Activated CD4-positive, alpha-beta T cell treated with anti-CD3 and anti-CD28 coated beads, Interleukin-2, amount 50 U/mL, for 1 hour (primary cell): Measurements from ENCODE around the gene GDA.
"Not testable (repeated sequence)": the region's sequence is repeated elsewhere in the genome, so short reads cannot be mapped to it uniquely, and the experiment has no call there.

ENCODE experiments used
- DNase-seq: peaks from one replicate; pipeline ENCODE4 v3.0.0-alpha.2; 2020

GDA gene

DNA sequence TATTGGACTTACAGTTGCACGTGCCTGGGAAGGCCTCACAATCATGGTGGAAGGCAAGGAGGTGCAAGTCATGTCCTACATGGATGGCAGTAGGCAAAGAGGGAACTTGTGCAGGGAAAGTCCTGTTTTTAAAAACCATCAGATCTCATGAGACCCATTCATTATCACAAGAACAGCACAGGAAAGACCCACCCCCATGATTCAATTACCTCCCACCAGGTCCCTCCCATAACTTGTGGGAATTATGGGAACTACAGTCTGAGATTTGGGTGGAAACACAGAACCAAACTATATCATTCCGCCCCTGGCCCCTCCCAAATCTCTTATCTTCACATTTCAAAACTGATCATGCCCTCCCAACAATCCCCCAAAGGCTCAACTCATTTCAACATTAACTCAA lies 140.2 kb downstream of the GDA start:
- no peak for DNase-seq

DNA sequence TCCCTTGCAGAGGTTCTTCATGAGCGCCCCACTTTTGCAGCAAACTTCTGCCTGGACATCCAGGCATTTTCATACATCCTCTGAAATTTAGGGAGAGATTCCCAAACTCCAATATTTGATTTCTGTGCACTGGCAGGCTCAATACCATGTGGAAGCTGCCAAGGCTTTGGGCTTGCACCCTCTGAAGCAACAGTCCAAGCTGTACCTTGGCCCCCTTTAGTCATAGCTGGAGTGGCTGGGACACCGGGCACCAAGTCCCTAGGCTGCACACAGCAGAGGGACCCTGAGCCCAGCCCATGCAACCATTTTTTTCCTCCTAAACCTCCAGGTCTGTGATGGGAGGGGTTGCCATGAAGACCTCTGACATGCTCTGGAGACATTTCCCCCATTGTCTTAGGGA lies 141.1 kb downstream of the GDA start:
- no peak for DNase-seq

DNA sequence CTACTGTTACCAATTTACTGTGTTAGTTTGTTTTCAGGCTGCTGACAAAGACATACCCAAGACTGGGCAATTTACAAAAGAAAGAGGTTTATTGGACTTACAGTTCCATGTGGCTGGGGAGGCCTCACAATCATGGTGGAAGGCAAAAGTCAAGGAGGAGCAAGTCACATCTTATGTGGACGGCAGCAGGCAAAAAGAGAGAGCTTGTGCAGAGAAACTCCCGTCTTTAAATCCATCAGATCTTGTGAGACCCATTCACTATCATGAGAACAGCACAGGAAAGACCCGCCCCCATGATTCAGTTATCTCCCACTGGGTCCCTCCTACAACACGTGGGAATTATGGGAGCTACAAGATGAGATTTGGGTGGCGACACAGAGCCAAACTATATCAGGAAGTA lies 142.3 kb downstream of the GDA start:
- DNase-seq = not testable (repeated sequence)

DNA sequence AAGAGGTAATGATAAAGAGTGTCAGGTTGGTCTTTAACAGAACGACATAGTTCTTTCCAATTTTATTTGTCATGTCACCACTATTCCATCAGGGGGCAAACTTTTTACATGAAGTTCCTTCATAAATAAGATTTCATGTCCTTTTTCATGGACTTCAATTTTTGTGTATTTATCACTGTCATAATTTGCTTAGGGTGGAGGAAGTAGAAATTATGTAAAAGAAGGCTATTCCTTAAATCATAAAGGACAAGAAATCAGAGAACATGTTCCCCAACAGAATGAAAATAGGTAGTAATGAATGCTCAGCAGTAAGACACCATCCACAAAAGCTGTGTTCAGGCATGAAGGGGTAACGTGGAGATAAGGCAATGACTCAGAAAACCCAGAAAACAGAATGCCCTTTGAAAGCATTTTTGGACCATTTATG lies 143.0 kb downstream of the GDA start:
- no peak for DNase-seq

DNA sequence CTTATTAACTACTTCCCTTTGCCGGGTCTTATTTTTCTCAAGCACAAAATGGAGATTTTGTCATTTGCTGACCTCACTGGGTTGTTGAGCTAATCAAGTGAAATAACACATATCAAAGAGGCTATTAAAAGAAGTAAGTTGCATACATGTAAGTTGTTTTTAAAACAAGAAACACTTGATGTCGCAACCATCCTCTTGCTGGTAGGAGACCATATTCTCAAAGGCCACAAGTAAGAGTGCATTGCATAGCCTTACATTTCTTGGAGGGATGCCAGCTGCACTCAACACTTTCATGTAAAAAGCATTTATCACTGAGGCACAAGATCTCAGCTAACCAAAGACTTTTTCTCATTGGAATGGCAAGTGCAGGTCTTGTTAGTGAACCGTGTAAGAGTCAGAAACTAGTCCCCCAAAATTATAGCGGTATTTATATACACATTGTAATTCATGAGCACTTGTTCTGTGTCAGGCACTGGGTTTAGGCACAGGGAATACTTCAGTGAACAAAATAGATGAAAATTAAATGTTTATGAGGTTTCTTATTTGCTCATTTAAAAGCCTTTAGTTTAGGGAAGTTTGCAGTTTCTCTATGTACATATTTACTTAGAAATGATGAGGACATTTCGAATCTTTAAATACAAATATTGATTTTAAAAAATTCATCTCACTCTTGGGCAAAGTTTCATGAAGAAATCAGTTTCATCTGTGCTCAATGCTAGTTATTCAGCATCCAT lies 143.8 kb downstream of the GDA start:
- DNase-seq = no peak

DNA sequence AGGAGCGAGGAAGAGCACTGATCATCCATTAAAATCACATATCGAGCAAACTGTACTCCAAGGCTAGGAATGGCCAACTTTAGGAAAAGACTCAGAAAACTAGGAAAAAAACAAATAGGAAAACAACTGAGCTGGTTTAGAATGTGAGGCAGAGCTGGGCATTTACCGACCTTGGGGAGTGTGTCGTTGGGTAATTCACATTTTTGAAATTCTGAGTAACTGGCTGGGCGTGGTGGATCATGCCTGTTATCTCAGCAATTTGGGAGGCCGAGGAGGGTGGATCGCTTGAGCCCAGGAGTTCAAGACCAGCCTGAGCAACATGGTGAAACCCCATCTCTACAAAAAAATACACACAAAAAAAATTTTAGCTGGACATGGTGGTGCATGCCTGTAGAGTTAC lies 145.7 kb downstream of the GDA start:
- DNase-seq = no peak

DNA sequence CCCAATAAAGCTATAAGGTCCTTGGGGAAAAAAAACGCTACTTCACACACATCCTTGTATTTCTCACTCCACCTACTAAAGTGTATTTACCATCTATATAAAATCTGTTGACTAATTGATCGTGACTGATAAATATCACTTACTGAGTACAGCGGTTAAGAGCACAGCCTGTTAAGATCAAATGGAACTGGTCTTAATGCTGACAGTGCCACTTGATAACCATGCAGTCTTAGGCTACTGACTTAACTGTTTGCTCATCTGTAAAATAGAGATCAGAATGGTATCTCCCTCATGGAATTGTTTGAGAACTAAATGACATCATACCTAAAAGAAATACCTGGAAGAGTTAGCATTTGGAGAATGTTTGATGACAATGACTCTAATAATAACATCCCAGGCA lies 148.3 kb downstream of the GDA start:
- DNase-seq = no peak

DNA sequence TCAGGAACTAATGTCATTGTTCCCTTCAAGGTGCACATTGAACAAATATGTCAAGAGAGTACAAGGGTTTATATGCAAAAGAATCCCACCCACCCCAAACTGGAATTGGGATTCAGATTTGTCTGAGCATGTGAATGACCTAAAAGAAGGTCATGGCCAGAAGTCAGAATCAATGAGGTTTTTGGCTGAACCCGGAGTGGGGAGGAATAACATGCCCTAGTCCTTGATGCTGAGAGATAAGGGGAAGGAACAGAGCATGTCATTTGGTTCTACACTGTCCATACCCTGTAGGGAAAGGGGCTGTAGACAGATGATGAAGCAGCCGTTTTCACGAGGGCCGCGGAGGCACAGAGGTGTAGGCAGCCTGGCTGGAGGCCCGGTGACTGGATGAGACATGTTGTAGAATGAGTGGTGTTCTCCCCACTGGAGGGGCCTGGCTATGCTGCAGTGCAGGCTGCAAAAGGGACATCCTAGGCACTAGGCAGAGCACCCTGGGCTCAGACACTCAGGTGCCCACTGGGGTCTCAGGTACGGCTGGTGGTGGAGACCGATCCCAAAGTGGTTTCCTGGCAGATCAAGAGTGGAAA lies 149.9 kb downstream of the GDA start:
- no peak for DNase-seq

DNA sequence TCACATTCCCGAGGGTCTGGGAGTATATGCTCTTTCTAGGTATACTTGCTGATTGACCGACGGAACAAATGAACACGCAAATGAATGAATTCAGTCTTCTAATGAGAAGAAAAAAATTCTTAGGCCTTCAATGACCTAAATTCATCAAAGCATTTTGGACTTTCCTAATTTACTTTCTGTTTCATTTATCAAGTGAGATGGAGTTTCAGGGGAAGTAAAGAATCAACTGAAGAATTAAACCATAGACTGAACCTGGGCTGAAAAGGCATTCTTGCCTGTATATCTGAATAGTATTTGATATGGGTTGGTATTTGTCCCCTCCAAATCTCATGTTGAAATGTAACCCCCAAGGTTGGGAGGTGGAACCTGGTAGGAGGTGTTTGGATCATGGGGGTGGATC lies 151.6 kb downstream of the GDA start:
- DNase-seq = no peak
